GM19043 (cell line): Measurements from ENCODE around the gene PVALEF.

ENCODE experiments used
- ATAC-seq: cut with Tn5 transposase; IDR thresholded peaks from one replicate; pipeline ENCODE4 v1.9.1; 2021; ENCODE audit warnings: low read depth; ENCODE audit not compliant: unreplicated experiment

The PVALEF gene

GRCh38 chr17:81128338-81128737, 37.0 kb upstream of the PVALEF start:
- ATAC-seq, result no peak

- ATAC-seq, result no peak
Observed at GRCh38 chr17:81128774-81129173, 36.5 kb upstream of the PVALEF start.

DNA sequence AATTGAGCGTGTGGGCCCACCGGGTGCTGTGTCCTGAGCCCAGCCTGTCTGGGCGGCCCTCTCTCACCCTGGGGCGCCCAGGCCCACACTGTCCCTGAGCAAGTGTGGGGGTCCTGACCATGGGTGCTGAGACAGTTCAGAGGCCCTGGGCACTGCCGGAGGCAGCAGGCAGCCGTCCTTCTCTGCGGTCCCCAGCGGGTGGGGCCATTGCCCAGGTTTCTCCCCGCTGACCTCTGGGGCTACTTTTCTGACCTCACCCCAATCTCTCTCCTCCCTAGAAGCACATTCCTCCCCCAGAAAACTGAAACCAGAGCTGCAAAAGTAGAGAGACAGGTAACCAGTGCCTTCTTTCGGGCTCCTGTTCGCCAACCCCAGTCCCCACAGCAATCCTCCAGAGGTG, 36.0 kb upstream of the PVALEF start:
- ATAC-seq, result no peak

DNA sequence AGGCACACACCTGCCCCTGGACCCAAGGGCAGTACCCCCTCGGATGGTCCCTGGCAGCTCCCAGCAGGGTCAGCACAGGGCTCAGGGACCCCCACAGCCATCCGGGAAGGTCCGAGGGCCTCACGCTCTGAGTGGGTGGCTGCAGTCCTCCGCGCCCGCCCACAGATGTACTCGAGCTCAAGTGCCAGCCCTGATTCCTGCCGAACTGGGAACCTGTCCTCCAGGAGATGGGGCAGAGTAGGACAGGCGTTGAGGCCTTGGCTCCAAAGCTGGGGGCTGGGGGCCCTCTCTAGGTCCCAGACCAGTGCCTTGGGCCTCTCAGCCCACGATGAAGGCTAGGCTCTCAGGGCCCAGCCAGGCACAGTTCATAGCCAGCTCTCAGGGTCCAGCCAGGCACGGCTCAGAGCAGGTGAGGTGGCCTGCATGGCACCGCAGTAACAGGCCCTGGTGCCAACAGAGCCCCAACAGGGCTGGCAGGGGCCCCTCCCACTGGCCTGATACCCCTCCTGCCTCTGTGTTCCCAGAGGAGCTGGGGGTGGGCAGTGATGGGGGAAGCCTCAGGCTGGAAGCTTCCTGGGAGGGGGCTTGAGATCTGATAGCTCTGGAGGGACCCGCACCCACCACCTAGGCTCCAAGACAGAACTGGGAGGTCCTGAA, 35.5 kb upstream of the PVALEF start:
- ATAC-seq, result no peak

DNA sequence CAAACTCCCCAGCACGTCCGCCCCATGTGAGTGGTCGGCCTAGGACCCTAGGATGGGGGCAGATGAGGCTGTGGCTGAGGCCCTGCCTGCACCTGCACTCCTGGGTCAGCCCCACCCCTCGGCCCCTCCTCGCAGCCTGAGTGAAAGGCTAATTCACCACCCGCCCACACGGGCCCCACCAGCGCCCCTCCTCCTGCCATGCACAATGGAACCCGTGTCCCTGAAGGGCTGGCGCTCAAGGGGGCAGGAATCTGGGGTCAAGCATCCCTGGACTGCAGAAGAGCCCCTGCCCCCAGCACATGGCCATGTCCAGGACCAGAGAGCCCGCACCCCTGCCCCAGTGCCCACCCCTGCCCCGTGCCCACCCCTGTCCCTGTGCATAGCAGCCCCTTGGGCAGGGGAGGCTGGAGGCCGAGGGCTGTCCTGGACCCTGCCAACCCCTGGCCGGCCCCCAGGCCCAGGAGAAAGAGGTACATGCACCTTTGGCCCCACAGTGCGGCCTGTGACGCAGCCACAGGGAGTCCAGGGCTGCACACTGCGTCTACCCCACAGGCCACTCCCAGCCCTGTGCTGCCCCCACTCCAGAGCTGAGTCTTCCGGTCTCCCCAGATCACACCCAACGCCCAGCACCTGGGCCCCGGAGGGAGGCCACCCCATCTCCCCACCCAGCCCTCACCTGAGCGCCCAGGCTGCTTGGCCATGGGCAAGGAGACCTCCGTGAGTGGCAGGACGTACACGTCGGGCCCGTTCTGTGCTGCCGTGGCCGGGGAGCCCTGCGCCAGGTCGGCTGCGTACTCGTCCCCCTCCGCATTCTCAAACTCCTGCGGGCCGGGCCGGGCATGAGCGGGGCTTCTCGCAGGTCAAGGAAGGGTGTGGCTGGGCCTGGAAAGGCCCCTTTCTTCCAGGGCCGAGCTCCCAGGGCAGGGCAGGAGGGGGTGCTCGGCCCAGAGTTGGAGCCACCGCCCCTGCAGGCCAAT, 34.6 kb upstream of the PVALEF start:
- no peak for ATAC-seq

DNA sequence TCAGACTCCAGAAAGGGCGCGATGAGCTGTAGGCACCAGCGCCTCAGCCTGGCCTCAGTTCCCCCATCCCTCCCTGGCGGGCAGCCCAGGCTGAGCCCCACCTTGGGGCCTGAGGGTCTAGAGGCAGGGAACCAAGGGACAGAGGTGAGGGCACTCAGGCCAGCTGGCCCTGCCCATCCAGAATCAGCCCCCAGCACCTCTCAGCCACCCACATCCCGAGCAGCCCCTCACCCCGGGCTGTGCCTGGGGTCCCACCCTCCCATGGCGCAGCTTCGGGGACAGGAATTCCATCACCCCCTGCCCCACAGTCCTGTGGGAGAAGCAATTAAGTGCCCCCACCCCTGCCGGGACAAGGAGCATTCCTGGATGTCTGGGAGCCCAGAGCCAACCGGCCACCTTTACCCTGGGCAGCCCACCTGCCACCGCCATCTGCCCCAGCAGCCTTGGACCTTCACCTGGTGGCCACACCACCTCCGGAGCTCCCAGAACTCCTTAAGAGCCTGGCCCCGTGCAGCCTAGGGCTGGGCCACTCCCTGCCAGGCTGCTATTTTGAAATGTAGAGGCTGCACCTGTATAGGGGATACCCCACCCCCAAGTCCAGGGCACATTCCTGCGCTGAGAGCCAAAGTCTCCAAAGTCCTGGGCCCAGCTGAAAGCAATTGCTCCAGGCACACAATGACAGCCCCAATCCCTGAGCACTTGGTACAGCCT, 33.7 kb upstream of the PVALEF start:
- no peak for ATAC-seq

DNA sequence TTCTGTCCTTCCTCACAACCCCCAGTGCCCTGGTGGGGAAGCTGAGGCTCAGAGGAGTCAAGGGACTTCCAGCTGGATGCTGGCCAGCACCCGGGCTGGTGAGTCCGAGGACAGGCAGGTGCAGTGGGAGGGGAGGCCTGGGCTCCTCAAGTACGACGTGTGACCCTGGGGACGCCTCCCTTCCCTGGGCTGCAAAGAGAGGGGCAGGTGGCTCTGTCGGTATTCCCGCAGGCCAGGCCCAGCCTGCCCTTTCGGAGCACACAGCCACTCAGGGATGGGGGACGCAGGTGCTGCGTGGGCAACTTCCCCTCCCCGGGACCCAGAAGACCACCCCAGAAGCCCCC, 33.1 kb upstream of the PVALEF start:
- ATAC-seq, result no peak

GRCh38 chr17:81132770-81133723, 32.3 kb upstream of the PVALEF start:
- no peak for ATAC-seq

DNA sequence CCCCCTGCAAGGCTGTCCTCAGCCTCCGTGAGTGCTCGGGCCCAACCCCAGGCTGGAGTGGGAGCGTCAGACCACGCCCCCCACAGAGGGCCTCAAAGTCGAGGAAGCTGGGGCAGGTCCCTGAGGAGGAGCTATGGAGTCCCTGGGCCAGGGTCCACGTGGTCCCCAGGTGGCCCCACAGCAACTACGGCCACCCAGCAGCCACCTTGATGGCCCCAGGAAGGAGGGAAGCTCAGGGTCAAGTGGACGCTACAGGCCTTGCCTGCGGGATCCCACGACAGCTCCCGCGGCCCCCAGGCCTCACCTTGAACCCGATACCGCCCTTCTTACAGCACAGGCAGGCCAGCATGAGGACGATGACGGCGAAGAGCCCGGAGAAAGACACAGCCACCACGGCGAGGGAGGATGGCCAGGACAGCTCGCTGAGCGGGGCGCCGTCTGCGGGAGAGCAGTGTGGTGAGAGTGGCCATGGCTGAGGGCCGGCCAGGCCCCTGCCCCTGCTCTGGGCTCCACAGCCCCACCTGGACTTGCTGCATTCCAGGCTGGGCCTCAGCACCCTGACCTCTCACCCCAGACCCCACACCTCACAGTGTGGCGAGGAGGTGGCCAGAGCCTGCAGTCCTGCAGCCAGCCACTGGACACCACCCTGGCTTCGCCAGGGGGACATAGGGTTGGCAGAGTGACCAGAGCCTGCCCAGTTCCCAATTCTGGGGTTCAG, 31.1 kb upstream of the PVALEF start:
- ATAC-seq, result no peak

DNA sequence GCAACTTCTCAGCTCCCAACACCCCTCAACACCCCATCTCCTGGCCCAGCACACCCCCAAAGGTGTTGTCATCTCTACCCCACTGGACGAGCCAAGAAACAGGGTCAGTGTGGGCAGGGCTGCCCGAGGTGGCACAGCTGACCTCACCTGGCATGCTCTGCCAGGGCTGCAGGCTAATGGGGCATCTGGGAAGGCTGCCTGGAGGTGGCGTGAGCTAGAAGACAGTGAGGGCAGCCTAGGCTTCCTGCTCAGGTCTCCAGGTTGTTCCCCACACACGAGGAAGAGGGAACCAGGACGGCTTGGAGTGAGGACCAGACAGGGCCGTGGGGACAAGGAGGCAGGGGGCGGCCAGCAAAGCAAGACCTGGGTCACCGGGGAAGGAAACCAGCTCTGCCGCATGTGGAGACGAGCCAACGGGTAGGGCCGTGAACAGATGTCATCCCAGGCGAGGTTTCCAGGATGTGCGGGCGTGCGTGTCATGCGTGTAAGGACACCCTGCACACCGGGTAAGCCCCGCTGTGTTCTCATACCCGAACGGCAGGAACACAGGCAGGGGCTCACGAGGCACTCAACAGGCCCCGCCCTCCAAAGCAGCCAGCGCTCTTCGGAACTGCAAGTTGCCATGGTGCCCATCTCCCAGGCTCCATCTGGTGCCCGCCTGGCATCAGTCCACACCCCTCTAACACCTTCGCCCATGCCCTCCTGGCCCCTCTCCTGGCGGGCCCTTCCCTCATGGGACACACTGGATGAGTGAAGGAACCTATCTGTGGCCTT, 29.6 kb upstream of the PVALEF start:
- ATAC-seq, result no peak

- ATAC-seq, result no peak
Observed at GRCh38 chr17:81136366-81136765, 28.9 kb upstream of the PVALEF start.

DNA sequence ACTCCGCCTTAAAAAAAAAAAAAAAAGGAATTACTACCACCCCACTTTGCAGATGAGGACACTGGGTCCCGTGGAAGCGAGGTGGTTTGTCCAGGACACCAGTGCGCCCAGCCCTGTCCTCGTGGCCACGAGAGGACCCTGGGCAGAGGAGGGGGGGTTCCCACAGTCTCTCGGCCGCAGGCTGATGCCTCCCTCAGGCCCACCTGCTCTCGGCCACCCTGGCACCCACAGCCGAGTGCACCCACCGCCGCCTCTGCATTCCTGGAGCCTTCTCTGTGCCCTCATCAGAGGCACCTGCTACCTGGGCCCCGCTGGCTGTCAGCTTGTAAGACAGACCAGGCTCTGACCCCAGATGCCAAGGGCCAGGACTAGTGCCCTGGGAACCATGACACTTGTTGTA, 28.1 kb upstream of the PVALEF start:
- ATAC-seq, result no peak

DNA sequence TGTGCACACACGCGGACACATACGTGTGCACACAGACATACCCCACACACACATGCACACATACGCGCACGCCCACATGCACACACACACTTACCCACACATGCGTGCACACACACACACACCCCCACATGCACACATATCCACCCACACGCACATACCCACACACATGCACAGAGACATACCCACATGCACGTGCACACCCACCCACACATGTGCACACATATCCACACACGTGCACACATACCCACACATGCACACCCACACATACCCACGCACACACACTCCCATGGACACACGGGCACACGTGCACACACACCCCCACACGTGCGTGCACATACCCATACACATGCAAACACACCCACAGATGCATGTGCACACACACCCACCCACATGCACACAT, 27.2 kb upstream of the PVALEF start:
- ATAC-seq, result no peak

DNA sequence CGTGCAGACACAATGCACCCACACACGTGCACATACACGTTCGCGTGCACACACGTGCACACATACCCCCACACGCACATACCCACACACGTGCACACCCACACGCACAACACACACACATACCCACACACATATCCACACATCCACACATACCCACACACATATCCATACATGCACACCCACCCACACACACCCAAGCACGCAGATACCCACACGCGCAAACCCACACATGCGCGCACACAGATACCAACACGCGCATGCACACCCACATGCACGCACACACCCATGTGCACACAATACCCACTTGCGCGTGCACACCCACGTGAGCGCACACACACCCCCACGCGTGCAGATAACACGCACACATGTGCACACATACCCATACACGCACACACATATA, 26.8 kb upstream of the PVALEF start:
- ATAC-seq, result no peak

DNA sequence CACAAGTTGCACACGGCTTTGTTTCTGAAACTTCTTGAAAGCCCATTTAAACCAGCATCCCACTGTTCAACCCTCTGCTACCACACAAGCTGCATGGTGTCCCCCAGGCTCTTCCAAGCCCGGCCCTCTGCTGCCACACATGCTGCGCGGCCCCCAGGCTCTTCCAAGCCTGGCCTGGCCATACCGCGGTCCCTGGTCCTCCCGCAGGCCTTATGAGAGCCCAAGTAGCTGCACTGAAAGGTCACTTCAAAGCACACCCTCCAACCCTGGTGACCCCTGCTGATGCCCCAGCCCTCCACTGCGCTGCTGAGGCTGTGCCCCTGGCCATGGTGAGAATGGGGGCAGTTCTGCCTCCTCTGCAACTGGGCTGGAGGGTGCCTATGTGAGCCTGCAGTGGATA, 25.9 kb upstream of the PVALEF start:
- no peak for ATAC-seq

DNA sequence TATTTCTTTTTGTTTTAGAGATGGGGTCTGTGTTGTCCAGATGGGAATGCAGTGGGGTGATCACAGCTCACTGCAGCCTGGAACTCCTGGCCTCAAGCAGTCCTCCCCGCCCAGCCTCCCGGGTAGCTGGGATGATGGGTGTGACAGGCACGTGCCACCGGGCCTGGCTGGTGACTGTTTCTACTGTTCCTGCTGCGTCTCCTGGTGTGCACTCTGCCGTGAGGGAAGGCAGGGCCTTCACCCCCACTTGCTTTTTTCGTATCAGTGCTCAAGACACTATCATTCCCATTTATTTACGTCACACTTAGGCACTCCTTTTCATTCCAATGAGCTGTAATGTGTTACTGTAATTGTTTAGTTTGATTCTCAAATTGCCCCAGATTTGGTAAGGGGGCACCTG, 25.3 kb upstream of the PVALEF start:
- no peak for ATAC-seq

- ATAC-seq, result no peak
Observed at GRCh38 chr17:81140695-81141094, 24.6 kb upstream of the PVALEF start.

- ATAC-seq, result no peak
Observed at GRCh38 chr17:81142301-81143199, 22.8 kb upstream of the PVALEF start.
